Thyroid gland (tissue), 4 donors: ENCODE data around the gene SPRTN.

Experiments used
- POLR2A ChIP-seq, 2 donors: fragments of 450-650 bp; IDR thresholded peaks; one replicate each; pipeline ENCODE4 v1.6.1; 2017; ENCODE audit warnings: antibody characterized with exemption in 2 of 2, mild to moderate bottlenecking in 2 of 2, moderate library complexity in 1 of 2
- TF ChIP-seq, protein P1 (sequence below), 6 experiments: fragments of 200-600 bp in 3 of 6; fragments of 450-650 bp in 3 of 6; sonication (generic) in 3 of 6; IDR thresholded peaks; one replicate each; pipeline ENCODE4 v1.5.1; 2016 to 2019; ENCODE audit warnings: antibody characterized with exemption in 6 of 6, mild to moderate bottlenecking in 2 of 6, inconsistent platforms in 1 of 6, moderate library complexity in 1 of 6

DNA sequence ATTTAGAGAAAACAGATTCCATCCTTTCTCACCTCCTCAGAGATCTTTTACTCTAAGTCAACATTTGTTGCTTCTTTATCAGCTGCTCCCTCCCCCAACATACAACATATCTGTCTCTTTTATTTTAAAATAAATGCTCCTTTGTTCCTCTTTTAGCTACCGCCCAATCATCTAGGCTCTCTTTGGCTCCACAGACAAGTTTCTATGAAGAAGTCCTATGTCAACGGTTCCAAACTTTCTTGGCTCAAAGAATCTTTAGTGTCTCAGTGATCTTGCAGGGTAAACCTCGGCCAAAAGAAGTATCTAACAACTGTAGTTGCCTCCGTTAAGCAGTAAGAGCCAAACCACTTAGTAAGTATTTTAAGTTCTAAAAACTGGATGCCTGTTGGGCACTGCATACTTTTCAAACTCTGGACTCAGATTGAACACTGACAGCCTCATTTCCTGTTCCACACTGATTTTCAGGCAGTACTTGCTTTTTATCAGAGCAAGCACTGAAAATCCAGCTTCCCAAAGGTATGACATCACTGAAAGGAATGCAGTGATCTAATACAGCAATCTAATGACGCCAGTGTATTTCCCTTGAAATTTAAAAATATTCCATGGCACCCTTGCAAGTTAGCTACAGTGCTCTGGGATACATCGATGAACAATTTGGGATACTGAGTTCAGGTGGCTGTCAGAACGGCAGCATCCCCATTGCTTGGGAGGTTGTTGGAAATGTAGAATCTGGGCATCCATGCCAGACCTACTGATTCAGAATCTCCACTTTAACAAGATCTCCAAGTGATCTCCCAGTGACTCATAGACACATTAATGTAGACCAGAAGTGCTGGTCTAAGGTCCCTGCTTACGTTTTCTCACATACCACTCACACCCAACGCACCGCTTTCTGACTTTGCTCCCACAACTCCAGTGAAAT is 57.2 kb downstream of the SPRTN start:
- TF ChIP-seq, protein P1, sequence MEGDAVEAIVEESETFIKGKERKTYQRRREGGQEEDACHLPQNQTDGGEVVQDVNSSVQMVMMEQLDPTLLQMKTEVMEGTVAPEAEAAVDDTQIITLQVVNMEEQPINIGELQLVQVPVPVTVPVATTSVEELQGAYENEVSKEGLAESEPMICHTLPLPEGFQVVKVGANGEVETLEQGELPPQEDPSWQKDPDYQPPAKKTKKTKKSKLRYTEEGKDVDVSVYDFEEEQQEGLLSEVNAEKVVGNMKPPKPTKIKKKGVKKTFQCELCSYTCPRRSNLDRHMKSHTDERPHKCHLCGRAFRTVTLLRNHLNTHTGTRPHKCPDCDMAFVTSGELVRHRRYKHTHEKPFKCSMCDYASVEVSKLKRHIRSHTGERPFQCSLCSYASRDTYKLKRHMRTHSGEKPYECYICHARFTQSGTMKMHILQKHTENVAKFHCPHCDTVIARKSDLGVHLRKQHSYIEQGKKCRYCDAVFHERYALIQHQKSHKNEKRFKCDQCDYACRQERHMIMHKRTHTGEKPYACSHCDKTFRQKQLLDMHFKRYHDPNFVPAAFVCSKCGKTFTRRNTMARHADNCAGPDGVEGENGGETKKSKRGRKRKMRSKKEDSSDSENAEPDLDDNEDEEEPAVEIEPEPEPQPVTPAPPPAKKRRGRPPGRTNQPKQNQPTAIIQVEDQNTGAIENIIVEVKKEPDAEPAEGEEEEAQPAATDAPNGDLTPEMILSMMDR (IDR thresholded peaks at IDR 0.05) = no peak
- no peak for TF ChIP-seq POLR2A (IDR thresholded peaks at IDR 0.05)
